ENCODE measurements around the gene RING1.

The RING1 gene

DNA sequence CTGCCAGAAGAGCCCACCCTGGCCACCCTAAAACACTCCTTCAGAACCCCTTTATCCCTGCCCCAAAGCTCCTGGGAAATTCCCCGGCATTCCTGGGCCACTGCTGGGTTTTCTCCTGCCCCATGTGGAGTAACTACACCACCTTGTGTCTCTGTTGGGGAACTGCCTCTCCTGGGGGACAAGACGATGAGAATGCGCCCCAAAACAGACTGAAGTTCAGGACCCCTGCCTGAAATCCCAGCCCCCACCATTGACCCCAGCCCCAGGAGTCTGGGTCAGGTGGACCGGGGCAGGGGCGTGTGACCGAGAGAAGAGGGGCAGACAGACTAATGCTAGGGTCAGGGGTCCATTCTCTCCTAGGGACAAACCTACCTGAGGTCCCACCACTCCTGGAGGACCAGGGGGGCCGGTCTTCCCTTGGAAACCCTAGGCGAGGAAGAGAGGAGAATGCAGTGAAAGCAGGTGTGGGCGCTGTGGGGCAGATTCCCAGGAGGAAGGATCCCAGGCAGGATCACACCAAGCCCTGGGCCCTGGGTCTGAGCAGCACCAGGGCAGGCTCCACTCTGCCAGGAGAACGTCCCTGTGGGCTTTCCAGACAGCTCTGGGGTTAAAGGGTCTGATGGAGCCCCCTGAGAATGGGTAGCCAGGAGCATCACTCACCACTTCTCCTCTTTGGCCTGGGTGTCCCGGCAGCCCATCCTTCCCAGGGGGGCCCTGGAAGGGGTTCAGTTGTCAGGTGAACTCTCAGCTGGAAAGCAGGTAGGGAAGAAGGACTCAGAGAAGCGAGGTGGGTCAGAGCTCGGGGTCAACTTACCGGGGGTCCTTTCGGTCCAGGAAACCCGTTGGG lies 35.4 kb upstream of the RING1 start:
- no peak for DNase-seq

DNA sequence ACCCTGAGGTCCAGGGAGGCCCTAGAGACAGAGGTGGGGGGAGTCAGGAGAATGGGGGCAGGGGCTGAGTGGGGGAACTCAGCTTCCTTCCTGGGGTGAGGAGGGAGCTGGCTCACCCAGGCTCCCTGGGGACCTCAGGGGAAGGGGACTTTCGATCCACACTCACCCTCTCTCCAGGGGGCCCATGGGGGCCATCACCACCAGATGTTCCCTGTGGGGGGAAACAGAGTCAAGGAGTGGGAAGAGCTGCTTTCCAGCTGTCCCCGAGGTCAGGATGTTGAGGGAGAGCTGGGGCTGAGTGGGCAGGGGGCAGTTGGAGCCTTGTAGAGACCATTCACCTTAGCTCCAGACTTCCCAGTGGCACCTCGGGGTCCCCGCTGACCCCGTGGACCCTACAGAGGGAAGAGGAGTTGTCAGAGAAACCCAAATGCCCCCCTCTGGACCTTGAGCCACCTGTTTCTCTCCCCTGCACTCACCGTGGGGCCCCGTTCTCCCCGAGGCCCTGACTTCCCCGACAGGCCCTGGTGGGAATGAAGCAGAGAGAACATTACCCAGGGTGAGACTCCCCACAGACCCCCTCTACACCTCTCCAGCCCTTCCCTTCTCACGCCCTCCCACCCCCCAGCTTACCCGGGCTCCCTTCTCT lies 34.6 kb upstream of the RING1 start:
- DNase-seq: no peak

DNA sequence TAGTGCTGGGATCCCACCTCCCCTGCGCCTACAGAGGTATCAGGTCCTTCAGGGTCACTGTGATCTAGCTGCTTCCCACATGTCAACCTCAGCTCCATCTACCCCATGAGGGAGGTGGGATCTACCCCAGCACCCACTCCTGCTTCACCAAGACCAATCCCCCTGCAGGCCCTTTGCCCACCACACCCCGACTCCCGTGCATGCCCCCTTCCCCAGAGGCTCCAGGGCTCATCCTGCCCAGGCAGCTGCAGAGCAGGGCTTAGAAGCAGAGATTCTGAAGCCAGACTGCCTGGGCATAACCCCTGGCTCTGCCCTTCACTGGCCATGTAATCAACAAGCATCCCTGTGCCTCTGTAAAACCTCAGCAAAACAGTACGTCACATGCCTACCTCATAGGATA lies 33.5 kb upstream of the RING1 start:
- DNase-seq: no peak

DNA sequence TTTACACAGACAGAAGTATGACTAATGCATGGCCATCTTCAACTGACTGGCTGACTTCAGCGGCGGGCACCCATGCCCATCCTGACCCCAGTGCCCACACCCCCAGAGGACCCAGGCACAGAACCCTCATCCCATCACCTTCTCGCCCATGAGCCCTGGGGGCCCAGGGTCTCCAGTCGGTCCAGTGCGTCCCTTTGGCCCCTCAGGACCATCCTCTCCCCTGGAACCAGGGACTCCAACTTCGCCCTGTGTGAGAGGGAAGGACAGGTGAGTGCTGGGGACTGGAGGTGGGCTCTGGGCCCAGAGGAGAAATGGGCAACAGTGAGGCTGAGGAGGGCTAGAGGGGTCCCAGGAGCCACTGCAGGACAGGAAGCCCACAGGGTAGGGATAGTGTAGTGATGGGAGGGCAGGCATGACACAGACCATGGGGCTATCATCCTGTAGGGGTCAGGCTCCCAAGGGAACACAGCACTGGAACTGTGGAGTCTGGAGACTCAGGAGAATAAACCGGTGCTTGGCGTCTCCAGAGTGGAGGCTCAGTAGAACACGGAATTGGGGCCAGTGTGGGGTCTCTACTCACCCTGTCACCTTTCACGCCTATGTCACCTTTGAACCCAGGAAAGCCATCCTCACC lies 32.7 kb upstream of the RING1 start:
- no peak for DNase-seq

DNA sequence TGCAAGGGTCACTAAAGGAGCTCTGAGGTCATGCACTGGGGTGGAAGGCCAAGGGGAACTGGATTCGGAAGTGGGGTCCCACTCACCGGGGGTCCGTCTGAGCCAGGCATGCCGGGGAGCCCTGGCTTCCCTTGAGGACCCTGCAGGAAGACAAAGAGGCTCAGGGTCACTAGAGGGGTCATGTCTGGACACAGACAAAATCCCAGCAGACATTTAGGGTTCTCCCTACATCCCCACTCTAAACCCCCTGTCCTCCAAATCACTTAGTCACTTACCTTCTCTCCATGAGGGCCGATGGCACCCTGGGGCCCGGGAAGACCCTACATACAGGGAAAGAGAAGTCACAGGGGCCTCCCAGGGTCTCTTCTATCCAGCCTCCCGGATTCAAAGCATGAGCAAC lies 31.4 kb upstream of the RING1 start:
- no peak for DNase-seq

DNA sequence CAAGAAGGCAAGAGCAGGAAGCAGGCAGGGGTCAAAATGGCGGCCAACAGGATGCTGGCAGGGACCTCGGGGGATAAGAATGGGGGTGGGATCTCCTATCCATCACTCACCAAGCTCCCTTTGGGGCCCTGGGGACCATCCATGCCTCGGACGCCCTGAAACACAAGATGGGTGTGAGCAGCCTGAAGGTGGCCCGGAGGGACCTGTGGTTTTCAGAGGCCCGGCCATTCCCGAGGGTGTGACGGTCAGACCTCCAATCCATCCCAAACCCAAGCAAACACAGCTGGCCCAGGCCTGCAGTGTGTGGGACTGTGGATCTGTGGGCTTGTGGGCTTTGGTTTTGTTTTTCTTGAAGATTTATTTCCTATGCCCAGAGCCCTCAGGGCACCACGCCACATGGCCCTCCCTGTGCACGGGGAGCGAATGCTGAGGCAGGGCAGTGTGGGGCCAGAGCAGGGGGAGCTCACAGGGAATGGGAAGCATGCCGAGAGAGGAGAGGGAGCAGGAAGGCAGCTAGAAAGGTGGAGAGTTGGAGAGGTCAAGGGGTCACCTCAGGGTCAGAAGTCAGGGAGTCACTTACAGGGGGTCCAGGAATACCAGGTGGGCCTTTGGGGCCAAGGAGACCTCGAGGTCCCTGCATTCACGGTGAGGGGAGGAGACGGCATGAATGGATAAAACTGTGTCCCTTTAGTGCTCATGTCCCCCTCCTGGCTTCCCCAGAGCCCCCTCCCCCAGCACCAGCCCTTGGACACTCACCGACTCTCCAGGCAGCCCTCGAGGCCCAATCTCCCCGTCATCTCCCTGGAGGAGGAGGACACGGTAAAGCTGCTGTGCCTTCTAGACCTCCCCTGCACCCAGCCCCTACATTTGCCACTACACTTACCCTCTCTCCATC lies 30.5 kb upstream of the RING1 start:
- DNase-seq: no peak

DNA sequence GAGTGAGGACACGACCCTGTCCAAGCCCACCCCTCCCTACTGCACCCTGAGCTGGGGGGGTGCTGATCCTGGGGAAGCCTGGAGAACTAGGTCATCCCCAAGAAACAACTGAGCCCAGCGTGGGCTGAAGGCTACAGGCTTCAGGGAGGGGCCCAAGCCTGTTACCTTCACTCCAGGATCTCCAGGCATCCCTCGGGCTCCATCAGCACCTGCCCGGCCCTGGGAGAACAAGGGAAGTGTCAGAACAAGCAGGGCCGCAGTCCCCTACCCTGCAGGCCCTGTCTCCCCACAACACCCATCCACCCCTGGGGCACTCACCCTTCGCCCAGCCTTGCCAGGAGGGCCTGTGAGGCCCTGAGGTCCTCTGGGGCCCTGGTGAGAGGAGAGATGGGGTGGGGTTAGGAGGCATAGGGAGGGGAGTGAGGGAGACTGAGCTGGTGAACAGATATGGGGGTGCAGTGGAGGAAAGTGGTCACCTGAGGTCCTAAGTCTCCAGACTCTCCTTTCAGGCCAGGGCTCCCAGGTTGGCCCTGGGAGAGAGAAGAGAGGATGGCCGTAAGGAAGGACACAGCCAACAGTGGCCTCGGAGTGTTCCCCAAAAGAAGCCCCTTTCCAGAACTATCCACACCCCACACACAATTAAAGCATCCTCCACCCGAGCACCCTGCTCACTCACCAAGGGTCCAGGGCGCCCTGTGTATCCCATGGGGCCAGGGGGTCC lies 29.4 kb upstream of the RING1 start:
- no peak for DNase-seq

DNA sequence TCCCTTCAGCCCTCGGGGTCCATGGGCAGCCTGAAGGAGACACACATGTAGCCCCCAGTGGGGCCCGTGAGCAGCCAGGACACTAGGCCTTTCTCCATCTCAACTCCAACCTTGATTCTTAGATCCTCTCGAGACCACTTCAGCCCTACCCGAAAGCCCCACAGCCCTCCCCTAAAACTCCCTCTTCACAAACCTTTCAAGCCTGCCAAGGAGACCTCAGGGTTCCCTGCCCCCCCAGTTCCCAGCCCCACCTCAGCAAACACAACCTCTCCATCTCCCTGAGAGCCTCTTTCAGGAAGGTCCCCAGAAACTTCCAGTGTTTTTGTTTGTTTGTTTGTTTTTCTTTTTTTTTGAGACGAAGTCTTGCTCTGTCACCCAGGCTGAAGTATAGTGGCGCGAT lies 27.2 kb upstream of the RING1 start:
- DNase-seq: no peak

DNA sequence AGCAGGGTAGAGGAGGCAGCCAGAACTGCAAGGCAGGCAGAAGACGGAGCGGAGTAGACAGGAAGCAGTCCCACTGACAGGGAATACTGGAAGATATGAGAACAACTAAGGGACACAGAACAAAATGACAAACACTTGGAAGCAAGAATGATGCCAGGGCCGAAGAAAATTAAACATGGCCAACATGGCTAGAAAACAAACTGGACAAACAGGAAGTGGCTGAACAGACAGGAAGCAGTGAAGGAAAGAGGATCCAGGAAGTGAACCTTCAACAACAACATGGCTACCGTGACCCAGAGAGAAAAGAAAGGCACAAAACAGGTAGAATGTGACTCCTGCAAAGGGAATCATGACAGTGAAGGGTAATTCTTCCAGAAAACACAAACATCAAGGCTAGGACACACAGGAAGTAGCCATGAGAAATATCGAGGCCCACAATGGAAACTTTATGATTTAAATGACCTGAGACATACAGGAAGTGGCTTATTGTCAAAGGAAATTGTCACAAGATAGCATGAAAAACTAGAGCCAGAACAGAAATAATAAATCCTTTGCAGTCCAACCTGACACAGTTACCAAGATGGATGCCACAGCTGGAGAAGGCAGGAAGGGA lies 25.1 kb upstream of the RING1 start:
- DNase-seq: no peak

DNA sequence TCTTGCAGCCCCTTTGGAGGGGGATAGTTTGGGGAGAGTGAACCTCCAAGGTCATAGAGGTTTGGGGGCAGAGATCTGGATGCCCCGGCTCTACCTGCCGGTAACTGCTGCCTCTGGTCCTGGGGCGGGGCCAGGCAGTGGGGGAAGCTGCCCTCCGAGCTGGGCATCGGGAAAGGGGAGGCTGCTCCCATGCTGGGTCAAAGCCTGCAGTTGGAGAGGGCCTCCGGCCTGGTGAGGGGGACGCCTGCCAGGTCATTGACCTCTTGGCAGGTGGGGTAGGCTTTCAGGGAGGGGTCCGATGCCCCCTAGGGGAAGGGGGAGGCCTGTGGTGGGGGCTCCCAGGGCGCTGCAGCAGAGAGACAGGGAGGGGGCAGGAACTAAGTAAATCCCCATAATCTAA lies 23.1 kb upstream of the RING1 start:
- DNase-seq: no peak

DNA sequence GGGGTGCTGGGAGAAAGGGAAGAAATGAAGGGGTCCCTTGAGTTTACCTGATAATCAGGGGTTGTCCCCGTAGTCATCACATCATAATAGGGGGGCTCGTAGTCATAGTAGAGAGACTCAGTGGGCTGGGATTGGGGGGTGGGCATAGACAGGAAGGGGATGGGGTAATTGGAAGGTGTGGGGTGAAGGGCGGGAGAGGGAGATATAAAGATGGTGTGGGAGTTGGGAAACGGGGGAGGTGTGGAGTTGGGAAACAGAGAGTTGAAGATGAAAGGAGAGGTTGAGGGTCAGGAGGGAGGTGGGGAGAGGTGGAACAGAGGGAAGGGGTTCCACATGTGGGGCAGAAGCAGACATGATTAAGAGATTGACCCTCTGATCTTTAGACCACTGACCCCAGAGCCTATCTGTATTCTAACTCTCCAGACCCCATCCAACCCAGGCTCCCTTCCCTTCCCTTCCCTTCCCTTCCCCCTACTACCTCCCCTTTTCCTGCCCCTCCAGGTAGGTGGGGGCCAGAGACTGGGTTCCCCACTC lies 22.6 kb upstream of the RING1 start:
- no peak for DNase-seq

DNA sequence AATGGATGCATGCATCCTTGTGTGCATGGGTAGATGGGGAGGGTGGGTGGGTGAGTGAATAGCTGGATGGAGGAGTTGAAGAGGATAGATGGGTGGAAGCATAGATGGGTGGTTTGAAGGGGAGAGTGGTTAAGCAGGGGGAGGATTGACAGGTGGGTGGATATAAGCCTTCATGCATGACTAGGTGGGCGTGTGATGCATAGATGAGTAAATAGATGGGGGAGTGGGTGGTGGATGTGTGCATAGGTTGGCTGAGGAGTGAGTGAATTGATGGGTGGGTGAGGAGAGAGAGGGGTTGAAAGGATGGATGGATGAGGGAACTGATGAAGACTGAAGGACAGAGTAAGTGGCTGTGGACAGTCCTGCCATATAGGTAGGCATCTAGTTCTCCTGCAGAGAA lies 20.5 kb upstream of the RING1 start:
- DNase-seq: no peak

DNA sequence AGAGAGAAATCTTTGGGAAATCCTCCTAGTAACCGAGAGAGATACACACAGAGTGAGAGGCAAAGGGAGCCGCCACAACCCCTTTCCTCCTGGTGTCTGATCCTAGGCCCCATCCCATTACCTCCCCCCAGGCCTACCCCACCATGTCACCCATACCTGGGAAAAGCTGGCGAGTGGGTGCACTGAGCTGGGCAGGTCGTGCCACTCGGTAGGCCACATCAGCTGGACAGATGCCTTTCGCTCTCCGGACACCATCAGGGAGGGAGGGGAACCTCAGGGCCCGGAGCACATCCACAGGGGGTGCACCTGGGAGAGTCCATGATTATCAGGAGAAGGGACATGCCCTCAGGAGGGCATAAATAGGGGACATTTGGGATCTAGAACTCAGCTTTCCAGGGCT lies 19.1 kb upstream of the RING1 start:
- DNase-seq: no peak

DNA sequence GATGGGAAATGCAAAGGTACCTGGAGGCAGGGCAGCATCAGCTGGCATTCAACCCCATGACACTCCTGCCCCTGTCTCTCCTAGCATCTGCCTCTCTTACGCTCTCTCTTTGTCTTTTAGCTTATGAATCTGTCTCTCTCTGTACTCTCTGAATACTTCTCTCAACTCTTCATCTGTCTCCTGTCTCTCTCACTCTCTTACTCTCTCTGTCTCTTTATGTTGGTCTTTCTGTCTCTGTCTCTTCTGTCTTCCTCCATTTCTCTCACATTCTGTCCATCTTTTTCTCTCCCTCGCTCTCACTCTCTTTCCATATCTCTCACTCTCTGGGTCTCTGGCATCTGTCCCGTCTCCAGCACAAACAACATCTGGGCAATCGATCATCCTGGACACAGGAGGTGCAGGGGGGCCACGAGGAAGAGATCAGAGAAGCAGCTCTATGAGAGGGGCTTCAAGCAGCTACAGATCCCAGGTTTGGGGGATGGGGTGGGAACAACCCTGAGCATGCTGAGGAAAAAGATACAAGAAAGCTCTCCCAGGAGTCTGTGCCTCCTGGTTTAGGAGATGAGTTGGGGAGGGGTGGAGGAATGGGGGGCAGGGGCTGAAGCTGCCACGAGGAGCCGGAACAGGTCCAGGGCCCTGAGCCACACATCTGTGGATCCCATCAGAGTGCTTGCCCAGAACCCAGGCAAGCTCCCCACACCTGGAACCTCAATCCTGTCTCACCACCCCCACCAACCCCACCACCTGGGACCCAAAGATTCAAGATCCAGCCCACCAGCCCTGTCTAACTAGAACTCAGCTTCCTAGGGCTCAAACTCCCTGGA lies 18.5 kb upstream of the RING1 start:
- DNase-seq: no peak

DNA sequence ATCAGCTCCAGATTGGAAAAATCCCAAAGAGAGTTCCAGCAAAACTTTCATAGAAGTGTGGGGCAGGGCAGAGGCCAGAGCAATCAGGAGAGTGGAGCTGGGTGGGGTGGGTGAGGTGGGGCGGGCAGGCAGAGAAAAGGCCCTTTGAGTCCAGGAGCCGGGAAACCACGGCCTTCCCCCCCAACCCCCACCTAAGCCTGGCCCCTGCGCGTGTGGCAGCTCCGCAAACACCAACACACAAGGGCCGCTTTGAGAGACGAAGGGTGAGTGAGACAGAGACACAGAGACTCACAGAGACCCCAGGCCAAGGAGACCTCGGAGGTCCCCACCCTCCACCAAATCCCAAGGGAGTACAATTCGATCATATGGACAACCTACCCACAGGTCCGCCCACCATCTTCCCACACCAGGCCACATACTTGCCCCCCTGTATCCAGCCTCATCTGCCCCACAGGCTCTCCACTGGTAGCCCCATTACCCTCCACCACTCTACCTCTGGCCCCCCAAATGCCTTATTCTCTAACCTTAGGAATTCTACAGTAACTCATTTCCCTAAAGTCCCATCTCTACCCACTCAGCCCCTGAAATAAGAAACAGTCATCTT lies 17.7 kb upstream of the RING1 start:
- DNase-seq: no peak

DNA sequence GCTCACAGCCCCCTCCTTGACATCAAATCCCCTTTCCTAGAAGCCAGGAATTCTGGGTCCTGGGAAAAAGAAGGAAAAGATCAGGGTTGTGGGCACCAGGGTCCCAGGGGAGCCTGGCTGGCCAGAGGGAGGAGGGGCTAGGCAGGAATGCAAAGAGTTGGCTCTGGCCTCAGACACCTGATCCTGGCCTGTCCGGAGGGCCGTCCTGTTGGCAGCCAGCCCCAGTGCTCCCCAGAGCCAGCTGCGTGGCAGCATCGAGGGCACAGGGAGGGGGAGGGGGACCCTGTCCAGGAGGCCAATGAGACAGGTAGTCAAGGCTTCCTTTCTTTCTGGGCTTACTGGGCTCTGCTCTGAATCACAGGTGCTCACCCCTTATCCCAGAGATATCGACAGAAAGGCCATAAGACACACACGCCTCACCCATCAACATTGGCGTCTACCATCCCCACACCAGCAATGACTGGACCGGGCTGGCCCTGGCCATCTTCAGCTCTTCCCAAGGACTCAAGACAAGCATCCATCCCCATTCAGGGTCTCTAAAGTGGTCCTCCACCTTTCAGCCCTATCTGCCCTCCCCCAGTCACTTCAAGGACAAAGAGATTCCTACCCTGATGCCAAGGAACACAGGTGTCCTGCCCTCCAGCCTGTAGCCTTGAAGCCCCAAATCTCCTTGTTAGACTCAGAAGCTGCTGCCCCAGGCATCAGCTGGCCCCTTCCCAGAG lies 16.8 kb upstream of the RING1 start:
- DNase-seq: no peak

DNA sequence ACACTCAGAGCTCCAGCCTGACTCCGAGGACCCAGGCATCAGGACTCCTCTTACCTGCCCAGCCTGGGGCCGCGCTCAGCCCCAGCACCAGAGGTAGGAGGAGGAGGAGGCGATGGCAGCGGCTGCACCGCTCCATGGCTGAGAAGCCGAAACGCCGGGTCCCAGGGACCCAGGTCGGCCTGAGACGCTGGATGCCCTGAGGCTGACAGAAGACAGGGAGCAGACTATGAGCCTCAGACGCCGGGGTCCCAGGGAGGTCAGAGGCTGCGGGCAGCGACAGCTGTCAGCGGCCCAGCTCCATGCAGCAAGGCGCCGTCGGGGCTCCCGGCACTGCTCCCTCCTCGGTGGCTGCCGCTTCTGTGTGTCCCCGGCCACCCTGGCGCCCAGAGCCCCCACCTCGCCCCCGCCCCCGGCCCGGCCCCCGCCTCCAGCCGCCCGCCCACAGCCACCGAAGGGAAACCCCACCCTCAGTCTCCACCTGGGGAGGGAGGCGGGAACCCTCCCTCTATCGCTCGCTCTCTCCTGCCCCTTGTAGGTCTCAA lies 16.1 kb upstream of the RING1 start, which contains the start of gene COL11A2:
TSS of gene COL11A2 (minus strand) at position 363 of the 542 bp plus-strand sequence. CDS start at position 136, 227 bp downstream.
- peak; percentile 52 for DNase-seq

DNA sequence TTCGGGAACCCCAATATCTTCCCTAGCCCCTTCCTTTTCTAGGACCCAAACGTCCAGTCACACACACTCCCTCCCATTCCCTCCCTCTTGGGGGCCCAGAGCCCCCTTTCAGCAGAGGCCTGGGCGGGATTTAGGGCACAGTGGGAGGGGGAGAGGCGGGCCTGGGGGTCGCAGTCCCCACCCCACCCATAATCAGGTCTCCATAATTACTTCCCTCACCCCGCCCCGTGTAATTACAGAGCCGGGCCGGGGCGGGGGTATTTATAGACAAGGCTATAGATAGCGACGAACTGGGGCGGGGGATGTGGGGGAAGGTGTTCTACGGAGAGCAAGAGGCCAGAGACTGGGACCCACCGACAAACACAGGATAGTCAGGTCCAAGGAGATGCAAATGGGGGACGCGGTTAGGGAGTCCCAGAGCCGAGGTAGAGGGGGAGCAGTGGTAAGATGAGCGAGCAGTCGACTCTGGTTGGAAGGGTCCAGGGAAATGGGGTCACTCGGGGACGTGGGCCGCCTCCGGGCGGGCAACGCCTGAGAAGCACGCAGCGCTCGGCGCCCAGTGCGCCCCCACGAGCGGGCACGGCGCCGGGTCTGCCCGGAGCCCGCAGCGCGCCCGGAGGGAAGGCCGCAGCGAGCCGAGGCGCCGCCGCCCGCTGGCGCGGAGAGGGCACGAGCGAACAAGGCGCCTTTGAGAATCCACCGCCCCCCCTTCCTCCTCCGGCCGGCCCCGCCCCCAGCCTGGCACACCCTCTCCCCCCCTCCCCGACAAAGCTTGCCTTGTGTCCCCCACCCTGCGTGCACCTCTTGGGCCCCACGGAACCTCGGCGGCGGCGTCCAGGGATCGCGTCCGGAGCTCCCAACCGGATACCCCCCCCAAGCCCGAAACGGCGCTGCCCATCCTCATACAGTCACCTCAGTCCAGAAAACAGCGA lies 15.4 kb upstream of the RING1 start:
- DNase-seq: peak; percentile 58

Measured in NCI-H1105 treated with DMSO at 0.1 percent for 48 hours (cell line).